Activated CD4-positive, alpha-beta T cell treated with anti-CD3 and anti-CD28 coated beads, Interleukin-2, amount 50 U/mL, for 24 hours (primary cell): ENCODE measurements around the gene PFKFB4.

Experiments used
- DNase-seq, 2 donors: peaks; one replicate each; pipeline ENCODE4 v3.0.0-alpha.2; 2020; ENCODE audit warnings: low read depth in 1 of 2, low spot score in 1 of 2

Gene PFKFB4

DNA sequence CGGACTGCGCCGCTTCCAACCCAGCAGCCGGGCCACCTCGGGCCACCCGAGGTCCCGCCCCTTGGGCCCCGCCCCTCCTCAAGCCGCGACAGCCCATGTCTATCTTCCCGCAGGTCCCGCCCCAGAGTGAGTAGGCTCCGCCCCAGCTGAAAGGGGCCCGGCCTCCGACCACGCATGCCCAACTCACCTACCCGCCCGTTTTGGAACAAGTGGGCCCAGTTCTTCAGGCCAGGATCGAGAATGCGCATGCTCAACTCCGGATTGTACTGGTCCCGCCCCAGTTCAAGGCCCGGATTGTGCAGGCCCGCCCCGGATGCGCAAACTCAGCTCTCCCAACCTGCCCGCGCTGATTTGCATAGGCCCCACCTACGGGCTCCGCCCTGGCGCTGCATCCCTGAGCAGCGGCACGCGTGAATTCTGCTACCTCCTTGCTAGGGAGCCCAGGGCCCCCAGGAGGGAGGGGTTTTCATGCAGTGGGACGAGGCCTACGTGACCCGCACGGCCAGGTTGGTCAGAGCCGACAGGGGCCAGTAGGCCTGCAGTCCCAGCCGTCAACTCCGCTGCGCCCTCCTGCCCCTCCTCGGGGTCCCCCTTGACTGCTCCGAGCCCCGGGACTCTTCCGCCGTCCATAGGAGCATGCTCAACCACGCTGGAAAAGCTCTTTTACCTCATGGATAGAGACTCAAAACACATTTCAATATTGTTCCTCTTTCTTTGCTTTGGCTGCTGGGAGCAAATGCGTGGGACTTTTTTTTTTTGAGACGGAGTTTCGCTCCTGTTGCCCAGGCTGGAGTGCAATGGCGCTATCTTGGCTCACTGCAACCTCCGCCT, at the start of gene PFKFB4:
TSS of gene PFKFB4 (minus strand) at position 8 of the 831 bp plus-strand sequence. CDS start 26 bp downstream, outside the sequence.
- DNase-seq = peak; percentile 99 to 100

DNA sequence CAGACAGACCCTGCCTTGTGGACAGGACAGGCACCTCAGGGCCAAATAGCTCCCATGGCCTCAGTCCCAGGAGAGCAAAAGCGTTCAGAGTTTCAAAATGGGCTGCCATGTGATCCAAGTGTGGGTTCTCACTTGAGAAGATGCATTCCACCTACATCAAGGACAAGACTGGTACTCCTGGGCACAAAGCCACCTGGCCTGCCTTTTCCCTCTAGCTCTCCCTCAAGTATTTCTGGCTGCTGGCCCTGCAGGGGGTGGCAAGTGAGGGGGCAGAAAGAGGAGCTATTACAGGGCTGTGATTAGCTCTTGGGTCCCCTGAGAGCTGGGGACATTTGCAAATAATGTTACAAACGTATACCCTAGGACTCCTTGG, 45.0 kb upstream of the PFKFB4 start:
- no peak for DNase-seq

DNA sequence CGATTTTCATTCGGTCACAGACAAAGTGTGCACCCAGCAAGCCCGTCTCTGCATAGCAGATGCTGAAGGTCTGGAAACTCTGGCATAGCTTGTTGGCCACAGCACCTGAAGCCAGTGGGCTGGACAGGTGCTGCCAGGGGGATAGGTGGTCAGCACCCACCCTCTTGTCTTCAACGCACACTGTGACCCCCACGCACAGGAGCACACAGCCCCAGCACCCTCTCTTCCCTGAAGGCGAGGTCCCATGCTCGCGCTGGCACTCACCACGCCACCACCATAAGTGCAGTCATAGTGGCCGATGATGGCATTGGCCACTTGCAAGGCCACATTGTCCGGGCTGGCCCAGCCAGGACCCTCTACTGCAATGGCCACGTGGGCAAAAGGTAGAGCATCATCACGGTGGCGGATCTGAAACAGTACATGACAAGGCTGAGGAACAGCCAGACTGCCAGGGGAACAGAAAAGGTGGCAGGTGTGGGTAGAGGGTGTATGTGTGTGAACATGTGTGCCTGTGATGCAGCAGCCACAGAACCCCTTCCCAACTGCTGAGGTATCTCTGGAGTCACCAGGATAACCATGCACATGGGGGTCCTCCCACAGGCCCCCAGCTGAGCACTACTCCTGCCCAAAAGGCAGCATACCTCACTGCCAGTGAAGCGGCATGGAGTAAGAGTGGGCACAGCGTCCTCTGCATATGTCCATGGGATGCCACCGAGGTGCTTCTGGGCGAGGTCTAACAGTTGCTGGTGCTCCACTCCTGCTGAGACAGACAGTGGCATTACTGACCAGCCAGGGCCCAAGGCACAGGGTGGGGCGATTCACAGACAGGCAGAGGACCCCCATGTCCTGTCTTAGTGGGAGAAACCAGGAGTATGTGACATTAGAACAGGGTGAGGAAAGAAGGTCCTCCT, 44.4 kb upstream of the PFKFB4 start:
- DNase-seq = no peak

DNA sequence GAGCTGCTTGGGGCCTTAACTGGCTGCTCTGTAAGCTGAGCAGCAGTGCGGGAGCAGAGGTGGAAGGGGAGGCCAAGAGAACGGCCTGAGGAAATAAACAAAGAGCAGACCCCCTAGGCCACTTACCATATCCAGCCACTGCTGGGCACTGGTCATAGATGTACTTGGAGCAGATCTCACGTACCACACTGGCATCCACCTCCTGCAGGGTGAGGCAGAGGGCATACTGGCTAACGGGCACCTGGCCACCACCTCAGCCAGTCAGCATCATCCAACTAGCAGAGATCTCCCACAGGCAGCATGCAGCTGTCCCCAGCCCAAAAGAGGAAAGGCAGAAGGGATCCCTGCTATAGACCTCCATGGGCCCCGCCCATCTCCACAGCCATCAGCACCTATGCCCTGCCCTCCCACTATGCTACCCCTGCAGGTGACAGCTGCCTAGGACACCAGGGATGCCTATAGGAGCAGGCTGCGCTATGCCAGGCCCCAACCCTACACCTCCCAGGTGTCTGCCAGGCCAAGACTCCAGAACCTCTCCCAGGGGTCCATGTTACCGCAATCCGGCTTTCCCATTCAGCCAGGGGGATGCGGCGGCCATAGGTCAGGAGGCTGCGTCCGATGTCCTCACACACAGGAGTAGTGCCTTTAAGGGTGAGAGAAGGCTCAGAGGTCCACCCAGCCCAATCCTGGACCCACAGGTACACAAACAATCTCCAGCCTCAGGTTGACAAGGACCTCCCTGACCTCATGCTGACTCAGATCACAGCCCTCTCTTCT, 43.1 kb upstream of the PFKFB4 start:
- DNase-seq = no peak

DNA sequence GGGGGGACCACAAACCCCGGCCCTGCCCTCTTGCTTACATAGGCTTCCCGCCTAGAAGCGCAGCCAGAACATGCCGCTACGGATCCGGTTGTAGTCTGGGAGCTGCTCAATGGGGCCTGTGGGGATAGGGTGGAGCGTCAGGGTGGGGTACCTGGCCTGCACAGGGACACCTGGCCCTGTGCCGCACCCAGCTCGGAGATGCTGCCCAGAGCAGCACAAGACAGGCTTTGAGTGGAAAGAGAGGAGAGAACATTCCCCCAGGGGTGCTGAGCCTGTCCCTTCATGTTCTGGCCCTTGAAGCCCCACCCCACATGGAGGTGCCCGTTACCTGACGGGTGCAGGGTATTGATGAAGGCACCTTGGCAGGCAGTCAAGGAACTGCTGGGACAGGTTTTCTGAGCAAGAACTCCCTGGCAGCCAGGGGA, 42.5 kb upstream of the PFKFB4 start:
- no peak for DNase-seq

DNA sequence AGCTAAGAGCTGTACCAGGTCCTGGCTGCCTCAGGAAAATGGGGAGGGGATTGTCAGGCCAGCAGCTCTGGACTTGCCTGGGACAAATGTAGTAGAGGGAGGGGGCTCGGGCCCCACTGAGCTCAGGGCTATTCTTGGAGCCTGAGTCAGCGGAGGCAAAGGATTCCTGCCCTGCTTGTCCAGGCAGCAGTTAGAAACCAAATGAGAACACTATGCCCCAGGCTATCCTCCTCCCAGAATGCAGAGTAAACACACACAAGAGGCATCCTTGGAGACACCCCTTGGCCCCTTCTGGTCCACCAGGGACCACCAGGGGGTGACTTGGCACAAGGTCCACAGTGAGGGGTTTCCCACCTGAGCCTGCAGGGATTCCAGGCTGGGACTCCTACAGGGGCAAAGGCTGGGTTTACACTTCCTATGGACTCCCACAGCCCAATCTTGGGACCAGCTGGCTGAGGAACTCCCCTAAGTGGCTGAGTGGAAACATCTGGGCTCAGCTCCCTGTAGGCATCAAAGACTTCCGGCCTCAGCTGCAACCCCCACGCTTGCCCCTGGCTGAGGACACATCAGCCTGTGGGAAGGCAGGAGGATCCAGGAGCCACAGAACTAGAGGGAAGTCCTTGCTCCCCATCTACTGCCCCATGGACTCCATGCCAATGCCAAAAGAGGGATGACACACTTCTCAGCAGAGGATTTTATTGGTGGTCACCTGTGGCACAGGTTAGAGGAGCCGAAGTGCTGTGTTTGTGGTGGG, 41.9 kb upstream of the PFKFB4 start:
- no peak for DNase-seq

- no peak for DNase-seq
Measured at GRCh38 chr3:48597408-48597800, 40.8 kb upstream of the PFKFB4 start.

DNA sequence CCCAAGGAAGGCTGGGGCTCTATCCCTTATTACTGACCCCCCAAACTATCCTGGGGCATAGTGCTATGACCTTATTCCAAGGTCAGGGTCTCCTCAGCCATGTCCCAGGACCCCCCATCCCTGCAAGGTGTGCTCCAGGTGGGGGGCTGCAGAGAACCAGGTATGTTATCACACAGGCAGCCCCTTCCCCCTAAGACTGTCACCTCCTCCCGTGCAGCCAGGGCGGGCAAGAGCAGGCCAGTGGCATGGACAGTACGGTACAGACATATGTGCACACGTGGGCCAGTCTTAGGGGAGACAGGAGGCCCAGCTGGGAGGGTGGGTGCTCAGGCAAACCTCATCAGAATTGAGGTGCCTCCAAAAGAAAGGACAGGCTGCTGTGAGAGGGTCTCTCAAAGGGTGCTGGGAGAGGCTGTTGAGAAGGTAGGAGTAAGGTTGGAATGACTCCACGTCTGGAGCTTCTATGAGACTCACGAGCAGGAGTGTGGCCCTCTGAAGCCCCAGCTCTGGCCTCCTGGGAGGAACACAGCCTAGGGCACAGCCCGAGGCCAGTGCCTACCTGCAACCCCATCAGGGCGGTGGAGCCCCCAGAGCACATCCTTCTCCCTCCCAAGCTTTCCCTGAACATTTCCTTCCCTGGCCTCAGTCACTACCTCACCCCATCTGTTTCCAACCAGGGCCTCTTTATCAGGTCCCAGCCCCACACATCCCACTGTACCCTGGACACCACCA, 40.2 kb upstream of the PFKFB4 start:
- no peak for DNase-seq

DNA sequence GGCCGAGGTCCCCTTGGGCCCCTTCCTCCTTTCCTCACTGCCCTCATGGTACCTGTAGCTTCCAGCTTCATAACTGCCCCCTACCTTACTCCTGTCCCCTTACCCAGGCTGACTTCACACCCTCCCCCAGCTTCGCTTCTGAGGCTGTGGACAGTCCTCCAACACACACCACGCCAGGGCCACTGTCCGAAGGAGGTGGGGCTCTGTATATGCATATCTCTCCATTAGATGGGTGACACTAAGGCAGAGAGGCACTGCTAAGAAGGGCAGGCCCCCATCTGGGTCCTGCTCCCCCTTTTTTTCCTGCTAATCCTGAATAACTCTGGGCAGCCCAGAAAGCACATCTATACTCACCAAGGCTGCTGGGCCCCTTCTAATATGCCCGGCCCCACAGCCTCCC, 39.6 kb upstream of the PFKFB4 start:
- no peak for DNase-seq

- DNase-seq = no peak
Measured at GRCh38 chr3:48595526-48596121, 39.0 kb upstream of the PFKFB4 start.

- DNase-seq = no peak
Measured at GRCh38 chr3:48595075-48595525, 38.5 kb upstream of the PFKFB4 start, which contains the start of gene COL7A1. COL7A1 (minus strand) TSS chr3:48595329; CDS start chr3:48595159, 170 bp downstream.

GRCh38 chr3:48594417-48595049, 37.9 kb upstream of the PFKFB4 start:
- no peak for DNase-seq

DNA sequence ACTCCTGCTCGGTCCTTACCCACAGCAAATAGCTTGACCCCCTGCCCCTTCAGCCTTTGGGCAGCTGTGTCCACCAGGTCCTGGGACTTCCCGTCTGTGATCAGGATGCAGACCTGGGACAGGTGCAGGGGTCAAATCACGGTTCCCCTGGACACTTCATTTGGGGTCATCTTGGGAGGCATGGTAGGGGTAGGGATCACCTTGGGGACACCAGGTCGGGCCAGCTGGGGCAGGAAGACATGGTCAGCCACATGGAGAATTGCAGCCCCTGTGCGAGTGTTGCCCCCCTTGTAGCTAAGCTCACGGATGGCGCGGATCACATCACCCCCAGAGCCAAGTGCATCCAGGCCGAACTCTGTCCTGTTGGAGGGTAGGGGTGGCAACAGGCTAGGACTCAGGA, 36.7 kb upstream of the PFKFB4 start:
- DNase-seq = no peak

DNA sequence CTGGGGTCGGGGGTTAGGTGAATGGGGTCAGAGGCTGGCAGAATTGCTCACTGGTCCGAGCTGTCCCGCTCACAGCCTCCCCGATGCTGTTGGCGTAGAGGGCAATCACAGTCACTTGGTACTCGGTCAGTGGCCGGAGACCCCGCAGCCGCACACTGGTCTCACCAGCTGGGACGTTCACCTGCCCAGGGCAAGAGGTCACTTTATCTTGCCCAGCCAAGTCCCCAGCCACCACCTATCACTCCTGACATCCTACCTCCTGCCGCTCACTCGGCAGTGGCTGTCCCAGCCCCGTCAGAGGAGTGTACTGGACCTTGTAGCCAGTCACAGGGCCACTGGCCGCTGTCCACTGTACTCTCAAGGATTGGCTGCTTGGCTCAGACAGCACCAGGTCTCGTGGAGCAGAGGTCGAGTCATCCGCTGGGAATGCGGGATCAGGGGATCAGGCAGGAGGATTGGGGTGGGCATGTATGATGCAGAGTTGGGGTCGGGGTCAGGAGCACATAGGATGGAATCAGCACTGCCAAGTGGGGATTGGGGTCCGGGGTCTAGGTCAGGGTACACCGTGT, 36.0 kb upstream of the PFKFB4 start:
- DNase-seq = no peak

- DNase-seq = no peak
Measured at GRCh38 chr3:48591886-48592518, 35.4 kb upstream of the PFKFB4 start.

DNA sequence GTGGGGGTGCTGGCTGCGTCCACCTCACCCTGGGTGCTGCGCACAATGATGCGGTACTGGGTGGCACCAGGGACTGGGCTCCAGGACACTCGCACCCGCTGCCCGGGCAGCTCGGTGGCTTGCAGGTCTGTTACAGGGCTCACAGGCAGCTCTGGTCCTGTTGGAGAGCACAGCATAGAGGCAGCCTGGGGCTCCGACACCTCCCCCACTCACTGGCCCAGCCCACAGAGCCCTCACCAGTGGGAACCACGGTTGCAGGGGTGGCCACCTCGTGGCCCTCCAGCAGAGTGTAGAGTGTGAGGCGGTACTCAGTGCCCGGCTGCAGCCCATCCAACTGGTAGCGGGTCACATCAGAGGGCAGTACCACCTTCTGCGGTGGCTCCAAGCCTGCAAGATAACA, 34.8 kb upstream of the PFKFB4 start:
- no peak for DNase-seq

DNA sequence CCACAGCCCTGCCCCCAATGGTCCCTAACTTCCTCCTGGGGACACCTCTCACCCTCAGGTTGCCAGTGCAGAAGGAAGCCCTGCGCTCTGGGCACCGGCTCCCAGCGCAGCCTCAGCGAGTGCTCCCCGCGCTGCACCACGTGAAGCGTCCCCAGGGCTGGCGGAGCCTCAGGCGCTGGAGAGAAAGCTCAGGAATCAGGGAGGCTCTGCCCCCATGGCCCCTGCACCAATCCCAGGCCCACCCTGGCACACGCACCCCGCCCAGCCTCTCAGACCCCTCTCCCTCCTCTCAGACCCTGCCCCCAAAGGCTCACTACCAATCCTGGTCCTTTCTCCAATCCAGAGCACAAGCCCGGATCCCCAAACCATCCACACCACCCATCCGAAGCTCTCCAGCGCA, 31.6 kb upstream of the PFKFB4 start:
- DNase-seq = no peak

GRCh38 chr3:48587686-48588085, 31.1 kb upstream of the PFKFB4 start:
- DNase-seq = no peak
